KMS-11 (cell line): Measurements from ENCODE around the gene PLCZ1.

Experiments
- H2AFZ ChIP-seq: fragments of 200-600 bp; sonication (generic); 2 replicates; pipeline ENCODE4 v1.6.1; 2016; ENCODE audit warnings: antibody characterized with exemption, mixed run types, low read depth
- H3K27ac ChIP-seq: fragments of 200-600 bp; sonication (generic); 2 replicates; pipeline ENCODE4 v1.6.1; 2016; ENCODE audit warnings: mild to moderate bottlenecking, mixed run types
- H3K27me3 ChIP-seq: fragments of 200-600 bp; sonication (generic); 2 replicates; pipeline ENCODE4 v1.6.1; 2017; ENCODE audit warnings: mild to moderate bottlenecking, low read depth, mixed run types, moderate library complexity; ENCODE audit not compliant: insufficient read depth
- H3K36me3 ChIP-seq: fragments of 200-600 bp; sonication (generic); 2 replicates; pipeline ENCODE4 v1.6.1; 2017; ENCODE audit warnings: mild to moderate bottlenecking, mixed run types; ENCODE audit not compliant: insufficient read depth
- H3K4me1 ChIP-seq: fragments of 200-600 bp; sonication (generic); 2 replicates; pipeline ENCODE4 v1.6.1; 2016; ENCODE audit warnings: mild to moderate bottlenecking, low read depth, mixed run types; ENCODE audit not compliant: poor library complexity, severe bottlenecking
- H3K4me2 ChIP-seq: fragments of 200-600 bp; sonication (generic); 2 replicates; pipeline ENCODE4 v1.7.0; 2016; ENCODE audit warnings: mild to moderate bottlenecking, mixed run types
- H3K4me3 ChIP-seq: fragments of 200-600 bp; sonication (generic); IDR thresholded peaks from 2 replicates; pipeline ENCODE4 v1.6.1; 2017; ENCODE audit warnings: low read depth, low read length, mixed read lengths; ENCODE audit not compliant: insufficient read depth
- H3K79me2 ChIP-seq: fragments of 200-600 bp; sonication (generic); 2 replicates; pipeline ENCODE4 v1.6.1; 2016; ENCODE audit warnings: low read depth, mixed run types; ENCODE audit not compliant: insufficient read depth
- H3K9ac ChIP-seq: fragments of 200-600 bp; sonication (generic); 2 replicates; pipeline ENCODE4 v1.6.1; 2016; ENCODE audit warnings: mild to moderate bottlenecking, mixed run types
- H4K20me1 ChIP-seq: fragments of 200-600 bp; sonication (generic); 2 replicates; pipeline ENCODE4 v1.6.1; 2016; ENCODE audit warnings: mild to moderate bottlenecking, mixed run types; ENCODE audit not compliant: insufficient read depth
- TF ChIP-seq, protein P1 (sequence below): fragments of 200-600 bp; sonication (generic); conservative IDR thresholded peaks from 2 replicates; pipeline ENCODE4 v1.6.1; 2017; ENCODE audit warnings: low read depth, mild to moderate bottlenecking, antibody characterized with exemption, low read length, moderate library complexity, mixed read lengths

PLCZ1 gene

DNA sequence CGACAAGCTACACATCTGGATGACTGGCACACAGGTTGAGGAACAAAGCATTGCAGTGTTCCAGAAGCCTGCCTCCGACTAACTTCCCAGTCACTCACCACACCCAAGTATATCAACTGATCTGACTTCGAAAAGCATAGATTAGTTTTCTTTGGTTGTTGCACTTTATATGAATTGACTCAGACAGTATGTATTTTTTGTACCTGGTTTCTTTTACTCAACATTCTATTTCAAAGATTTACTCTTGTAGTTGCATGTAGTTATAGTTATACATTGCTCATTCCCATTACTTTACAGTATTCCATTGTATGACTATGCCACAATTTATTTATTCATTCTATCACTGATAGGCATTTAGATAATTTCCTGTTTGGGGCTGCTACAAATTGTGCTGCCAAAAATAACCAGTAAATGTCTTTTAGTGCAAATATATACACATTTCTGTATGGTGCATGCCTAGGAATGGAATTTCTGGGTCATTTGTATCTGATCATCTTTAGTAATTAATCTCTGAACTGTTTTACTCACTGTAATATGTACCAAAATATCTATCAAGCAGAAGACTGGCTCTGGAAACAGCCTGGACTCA lies 17.8 kb downstream of the PLCZ1 start:
- TF ChIP-seq, protein P1, sequence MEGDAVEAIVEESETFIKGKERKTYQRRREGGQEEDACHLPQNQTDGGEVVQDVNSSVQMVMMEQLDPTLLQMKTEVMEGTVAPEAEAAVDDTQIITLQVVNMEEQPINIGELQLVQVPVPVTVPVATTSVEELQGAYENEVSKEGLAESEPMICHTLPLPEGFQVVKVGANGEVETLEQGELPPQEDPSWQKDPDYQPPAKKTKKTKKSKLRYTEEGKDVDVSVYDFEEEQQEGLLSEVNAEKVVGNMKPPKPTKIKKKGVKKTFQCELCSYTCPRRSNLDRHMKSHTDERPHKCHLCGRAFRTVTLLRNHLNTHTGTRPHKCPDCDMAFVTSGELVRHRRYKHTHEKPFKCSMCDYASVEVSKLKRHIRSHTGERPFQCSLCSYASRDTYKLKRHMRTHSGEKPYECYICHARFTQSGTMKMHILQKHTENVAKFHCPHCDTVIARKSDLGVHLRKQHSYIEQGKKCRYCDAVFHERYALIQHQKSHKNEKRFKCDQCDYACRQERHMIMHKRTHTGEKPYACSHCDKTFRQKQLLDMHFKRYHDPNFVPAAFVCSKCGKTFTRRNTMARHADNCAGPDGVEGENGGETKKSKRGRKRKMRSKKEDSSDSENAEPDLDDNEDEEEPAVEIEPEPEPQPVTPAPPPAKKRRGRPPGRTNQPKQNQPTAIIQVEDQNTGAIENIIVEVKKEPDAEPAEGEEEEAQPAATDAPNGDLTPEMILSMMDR: no peak
- Histone ChIP-seq H3K4me2 (no peak overlapping the region), H2AFZ (no peak overlapping the region), H3K4me3 (no peak overlapping the region), H3K9ac (no peak overlapping the region), H3K79me2 (no peaks in the 10 kb centered on the region), H3K27ac (no peak overlapping the region), H4K20me1 (no peaks in the 10 kb centered on the region), H3K4me1 (no peaks in the 10 kb centered on the region), H3K27me3 (no peaks in the 10 kb centered on the region), H3K36me3 (no peaks in the 10 kb centered on the region)

DNA sequence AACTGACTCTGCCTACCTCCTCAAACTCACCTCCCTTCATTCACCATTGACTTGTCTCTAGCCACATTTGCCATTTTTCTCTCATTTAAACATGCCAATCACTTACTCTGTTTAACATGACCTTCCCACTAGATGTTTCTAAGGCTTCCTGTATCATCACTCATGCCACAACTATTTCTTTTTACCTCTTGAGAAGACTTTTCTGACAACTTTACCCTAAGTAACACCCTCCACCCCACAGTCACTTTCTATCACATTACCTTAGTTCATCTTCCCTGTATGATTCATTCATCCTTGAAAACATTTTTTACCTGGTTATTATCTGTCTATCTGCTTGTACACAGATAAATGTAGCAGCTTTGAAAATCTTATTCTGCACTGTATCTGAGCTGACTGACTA lies 19.4 kb downstream of the PLCZ1 start:
- TF ChIP-seq, protein P1: no peak
- Histone ChIP-seq H3K4me1 (no peaks in the 10 kb centered on the region), H3K4me3 (no peak overlapping the region), H3K9ac (no peak overlapping the region), H3K4me2 (no peak overlapping the region), H3K79me2 (no peaks in the 10 kb centered on the region), H2AFZ (no peak overlapping the region), H4K20me1 (no peaks in the 10 kb centered on the region), H3K27me3 (no peaks in the 10 kb centered on the region), H3K27ac (no peak overlapping the region), H3K36me3 (no peaks in the 10 kb centered on the region)

DNA sequence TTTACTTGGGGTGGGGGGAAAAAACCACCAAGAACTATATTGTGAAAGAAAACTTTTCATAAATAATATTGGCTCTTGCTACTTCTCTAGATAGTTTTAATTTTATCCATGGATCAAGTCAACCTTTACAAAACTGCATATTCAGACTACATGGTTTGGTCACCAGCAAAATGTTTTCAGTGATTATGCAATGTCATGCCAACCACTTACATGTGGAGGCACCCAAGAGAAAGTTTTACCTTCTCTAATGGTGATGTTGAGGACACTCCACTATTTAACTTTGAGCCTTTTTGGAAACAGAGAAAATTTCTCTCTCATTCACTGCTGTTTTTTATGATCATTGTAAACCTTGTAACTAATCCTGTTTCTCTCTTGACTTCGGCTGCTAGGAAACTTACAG lies 21.6 kb downstream of the PLCZ1 start:
- Histone ChIP-seq H3K4me2 (no peak overlapping the region), H3K79me2 (no peaks in the 10 kb centered on the region), H3K4me3 (no peak overlapping the region), H3K27me3 (no peaks in the 10 kb centered on the region), H3K27ac (no peak overlapping the region), H3K9ac (no peak overlapping the region), H3K36me3 (no peaks in the 10 kb centered on the region), H4K20me1 (no peaks in the 10 kb centered on the region), H2AFZ (no peak overlapping the region), H3K4me1 (no peaks in the 10 kb centered on the region)
- TF ChIP-seq, protein P1: no peak

DNA sequence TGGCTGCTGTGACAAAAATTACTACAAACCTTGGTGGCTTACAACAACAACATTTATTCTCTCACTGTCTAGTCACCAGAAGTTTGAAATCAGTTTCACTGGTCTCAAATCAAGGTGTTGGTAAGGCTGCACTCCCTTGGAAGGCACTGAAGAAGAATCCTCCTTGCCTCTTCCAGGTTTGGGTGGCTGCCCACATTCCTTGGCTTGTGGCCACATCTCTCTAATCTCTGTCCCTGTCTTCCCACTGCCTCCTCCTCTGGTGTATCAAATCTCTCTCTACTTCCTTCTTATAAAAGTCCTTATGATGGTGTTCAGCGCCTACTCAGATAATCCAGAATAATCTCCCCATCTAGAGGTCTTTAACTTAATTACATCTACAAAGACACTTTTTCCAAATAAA lies 31.0 kb downstream of the PLCZ1 start:
- Histone ChIP-seq H3K79me2 (no peaks in the 10 kb centered on the region), H3K27ac (no peak overlapping the region), H3K9ac (no peak overlapping the region), H3K36me3 (no peaks in the 10 kb centered on the region), H4K20me1 (no peaks in the 10 kb centered on the region), H2AFZ (no peak overlapping the region), H3K4me2 (no peak overlapping the region), H3K4me1 (no peaks in the 10 kb centered on the region), H3K27me3 (no peaks in the 10 kb centered on the region), H3K4me3 (no peak overlapping the region)
- TF ChIP-seq, protein P1: no peak
